ENCODE results near the gene TMEM132D.

TMEM132D gene

DNA sequence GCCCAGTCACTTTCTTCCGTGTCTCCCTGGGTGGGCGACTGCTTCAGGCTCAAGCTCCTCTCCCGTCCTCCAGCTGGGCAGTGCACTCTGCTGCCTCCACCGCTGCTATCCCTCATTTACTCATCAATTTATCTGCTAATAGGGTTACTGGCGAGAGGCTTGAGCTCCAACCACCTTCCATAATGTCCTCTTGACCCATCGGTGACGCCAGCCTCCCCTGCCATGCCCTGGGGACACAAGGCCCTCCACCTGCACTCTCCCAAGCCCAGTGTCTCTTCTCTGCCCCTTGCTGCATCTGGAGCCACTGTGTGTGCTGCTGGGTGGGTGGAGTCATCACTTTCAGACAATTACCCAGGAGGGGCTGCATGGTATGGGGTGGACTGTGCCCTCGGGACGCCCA, 78.5 kb downstream of the TMEM132D start:
- no peak for TF ChIP-seq GATA3 (IDR thresholded peaks at IDR 0.05; ENCODE audit: low read depth, low read length)
- no peak for TF ChIP-seq GATA2 (IDR thresholded peaks at IDR 0.05; ENCODE audit: low read depth, low read length)

GRCh38 chr12:129821964-129822363, 81.9 kb downstream of the TMEM132D start:
- TF ChIP-seq GATA3 (IDR thresholded peaks at IDR 0.05; ENCODE audit: low read depth, low read length) (no peak), GATA2 (IDR thresholded peaks at IDR 0.05; ENCODE audit: low read depth, low read length) (no peak)

GRCh38 chr12:129819391-129819790, 84.4 kb downstream of the TMEM132D start:
- TF ChIP-seq GATA3 (IDR thresholded peaks at IDR 0.05; ENCODE audit: low read depth, low read length) (no peak), GATA2 (IDR thresholded peaks at IDR 0.05; ENCODE audit: low read depth, low read length) (no peak)

- TF ChIP-seq GATA2 (IDR thresholded peaks at IDR 0.05; ENCODE audit: low read depth, low read length), result no peak
- no peak for TF ChIP-seq GATA3 (IDR thresholded peaks at IDR 0.05; ENCODE audit: low read depth, low read length)
Observed at GRCh38 chr12:129815846-129816245, 88.0 kb downstream of the TMEM132D start.

DNA sequence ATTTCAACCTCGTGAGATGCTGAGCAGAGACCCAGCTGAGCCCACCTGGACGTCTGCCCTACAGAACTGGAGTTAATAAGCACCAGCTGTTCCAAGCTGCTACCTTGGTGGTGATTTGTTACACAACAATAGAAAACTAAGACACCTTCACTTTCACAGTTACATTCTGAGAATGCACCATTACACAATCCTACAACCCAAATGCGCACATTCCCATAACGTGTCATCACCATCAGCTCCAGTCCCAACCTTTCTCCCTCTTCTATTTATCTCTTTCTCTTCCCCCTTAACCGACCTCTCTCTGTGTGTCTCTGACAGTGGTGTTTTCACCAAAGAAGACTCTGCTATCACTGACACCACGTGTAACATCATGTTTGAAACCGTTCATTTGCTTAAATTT, 91.9 kb downstream of the TMEM132D start:
- TF ChIP-seq GATA2 (IDR thresholded peaks at IDR 0.05; ENCODE audit: low read depth, low read length) (no peak), GATA3 (IDR thresholded peaks at IDR 0.05; ENCODE audit: low read depth, low read length) (no peak)

GRCh38 chr12:129807136-129807535, 96.7 kb downstream of the TMEM132D start:
- TF ChIP-seq GATA2 (IDR thresholded peaks at IDR 0.05; ENCODE audit: low read depth, low read length) (no peak), GATA3 (IDR thresholded peaks at IDR 0.05; ENCODE audit: low read depth, low read length) (no peak)

DNA sequence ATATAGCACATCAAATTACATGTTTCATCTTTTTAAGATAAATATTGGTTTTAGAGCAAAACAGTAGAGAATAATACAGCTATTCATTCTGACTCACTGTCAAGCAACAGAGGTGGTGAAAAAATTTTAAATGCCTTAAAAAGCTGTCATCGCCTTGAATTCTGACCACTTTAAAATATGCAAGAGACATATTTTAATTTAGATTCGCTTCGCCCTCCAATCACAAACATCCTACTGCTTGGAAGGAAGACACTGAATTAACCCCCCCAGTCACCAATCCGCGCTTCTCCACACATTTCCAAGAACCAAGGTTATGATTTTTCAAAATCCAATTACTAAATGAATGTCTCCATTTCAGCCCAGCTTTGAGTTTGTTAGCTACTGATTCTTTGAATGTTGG, 112.4 kb downstream of the TMEM132D start:
- TF ChIP-seq GATA2 (IDR thresholded peaks at IDR 0.05; ENCODE audit: low read depth, low read length) (no peak), GATA3 (IDR thresholded peaks at IDR 0.05; ENCODE audit: low read depth, low read length) (no peak)

DNA sequence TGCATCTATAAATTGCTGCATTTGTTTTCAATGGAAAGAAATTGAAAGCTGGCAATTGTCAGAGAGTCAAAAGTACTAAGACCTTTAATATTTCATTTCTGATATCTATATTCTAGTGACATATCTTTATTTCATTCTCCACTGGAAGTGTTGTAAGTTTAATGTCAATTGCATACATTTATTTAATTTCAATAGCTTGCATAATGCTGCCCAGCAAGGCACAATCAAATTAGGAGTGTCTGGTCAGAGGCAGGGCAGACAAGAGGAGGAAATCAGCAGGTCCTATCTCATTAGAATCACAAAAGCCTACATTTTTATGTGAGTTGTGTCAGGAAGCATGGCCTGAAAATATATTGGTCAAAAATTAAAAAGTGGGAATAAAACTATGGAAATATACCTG, 112.9 kb downstream of the TMEM132D start:
- TF ChIP-seq GATA3 (IDR thresholded peaks at IDR 0.05; ENCODE audit: low read depth, low read length) (peak; percentile 83), GATA2 (IDR thresholded peaks at IDR 0.05; ENCODE audit: low read depth, low read length) (peak; percentile 63)

GRCh38 chr12:129790331-129790730, 113.5 kb downstream of the TMEM132D start:
- TF ChIP-seq GATA2 (IDR thresholded peaks at IDR 0.05; ENCODE audit: low read depth, low read length) (no peak), GATA3 (IDR thresholded peaks at IDR 0.05; ENCODE audit: low read depth, low read length) (no peak)

DNA sequence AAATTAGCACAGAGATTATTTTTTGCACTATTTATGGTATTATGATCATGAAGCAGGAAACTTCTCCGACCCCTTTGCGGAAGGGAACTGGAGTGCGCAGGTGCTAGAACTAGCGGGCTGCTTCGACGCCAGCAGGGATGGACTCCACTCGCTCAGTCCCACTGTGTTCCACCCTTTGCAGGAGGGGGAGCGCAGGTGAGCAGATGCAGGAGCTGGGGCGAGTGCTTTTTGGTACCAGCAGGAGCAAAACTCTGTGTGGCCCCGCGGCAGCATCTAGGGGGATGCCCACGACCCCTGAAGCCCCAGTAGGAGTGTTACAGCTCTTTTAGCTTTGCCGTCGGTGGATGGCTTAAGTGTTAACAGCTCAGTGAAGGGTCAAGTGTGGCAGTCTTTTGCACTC, 113.9 kb downstream of the TMEM132D start:
- TF ChIP-seq GATA2 (IDR thresholded peaks at IDR 0.05; ENCODE audit: low read depth, low read length) (no peak), GATA3 (IDR thresholded peaks at IDR 0.05; ENCODE audit: low read depth, low read length) (no peak)

DNA sequence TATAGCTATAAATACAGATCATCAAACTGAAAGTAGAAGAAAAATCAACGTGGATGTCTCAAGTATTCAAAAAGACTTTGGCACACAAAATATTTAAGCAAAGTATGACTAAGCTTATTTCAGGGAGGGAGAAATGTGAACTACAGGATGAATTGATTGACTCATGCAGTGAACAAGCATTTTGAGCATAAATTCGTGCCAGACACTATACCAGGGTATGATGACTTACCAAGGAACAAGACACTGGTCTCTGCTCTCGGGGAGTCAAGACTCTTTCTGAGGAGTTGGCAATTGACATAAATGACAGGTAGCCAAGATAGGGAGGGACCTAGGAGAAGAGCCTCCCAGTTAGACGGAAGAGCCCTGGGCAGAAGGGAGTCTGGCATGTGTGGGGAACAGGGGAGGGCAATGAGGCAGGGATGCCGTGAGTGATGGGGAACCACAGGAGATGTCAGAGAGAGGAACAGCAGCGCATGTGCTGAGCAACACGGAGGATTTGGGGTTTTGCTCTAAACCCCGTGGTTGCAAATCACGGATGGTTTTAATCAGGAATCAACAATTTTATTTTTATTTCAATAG, 115.2 kb downstream of the TMEM132D start:
- TF ChIP-seq GATA2 (IDR thresholded peaks at IDR 0.05; ENCODE audit: low read depth, low read length) (no peak), GATA3 (IDR thresholded peaks at IDR 0.05; ENCODE audit: low read depth, low read length) (no peak)

DNA sequence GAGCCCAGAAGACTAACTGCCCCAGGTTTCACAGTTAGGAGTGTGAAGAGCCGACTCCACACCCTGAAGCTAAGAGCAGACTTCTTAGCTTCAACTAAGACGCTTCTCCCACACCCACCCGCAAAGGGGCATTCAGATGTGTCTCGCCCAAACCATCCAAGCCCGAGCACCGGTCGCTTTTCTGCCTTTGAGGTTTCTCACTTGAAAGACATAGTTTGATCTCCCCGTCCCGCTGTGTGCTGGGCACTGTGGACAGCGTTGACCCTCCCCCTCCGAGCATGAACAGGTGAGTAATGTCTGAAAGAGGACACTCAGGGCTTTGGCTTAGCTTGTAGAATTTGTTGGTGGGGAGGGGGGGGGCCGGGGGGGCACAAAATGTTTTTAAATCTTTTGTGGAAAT, 123.8 kb downstream of the TMEM132D start:
- TF ChIP-seq GATA3 (IDR thresholded peaks at IDR 0.05; ENCODE audit: low read depth, low read length) (no peak), GATA2 (IDR thresholded peaks at IDR 0.05; ENCODE audit: low read depth, low read length) (no peak)

DNA sequence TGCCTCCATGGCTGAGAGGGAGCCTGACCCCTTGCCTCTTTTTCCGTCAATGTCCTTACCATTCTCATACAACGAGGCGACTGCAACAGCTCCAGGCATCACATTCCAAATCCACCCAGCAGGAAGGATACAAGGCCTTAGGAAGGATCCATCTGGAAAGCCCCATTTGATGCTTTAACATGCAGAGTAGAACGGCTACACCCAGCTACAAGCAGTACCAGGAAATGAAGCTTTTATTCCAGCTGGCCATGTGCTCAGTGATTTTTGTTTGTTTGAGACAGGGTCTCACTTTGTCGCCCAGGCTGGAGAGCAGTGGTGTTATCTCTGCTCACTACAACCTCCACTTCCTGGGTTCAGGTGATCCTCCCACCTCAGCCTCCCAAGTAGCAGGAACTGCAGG, 124.8 kb downstream of the TMEM132D start:
- TF ChIP-seq GATA3 (IDR thresholded peaks at IDR 0.05; ENCODE audit: low read depth, low read length) (no peak), GATA2 (IDR thresholded peaks at IDR 0.05; ENCODE audit: low read depth, low read length) (no peak)

- TF ChIP-seq GATA3 (IDR thresholded peaks at IDR 0.05; ENCODE audit: low read depth, low read length) (no peak), GATA2 (IDR thresholded peaks at IDR 0.05; ENCODE audit: low read depth, low read length) (no peak)
Observed at GRCh38 chr12:129776977-129777667, 126.7 kb downstream of the TMEM132D start.
